Naive thymus-derived CD8-positive, alpha-beta T cell (primary cell): ENCODE measurements around the gene ZNF485. TPM values are rescaled to one million over a fixed set of nuclear protein-coding genes. Genes with fewer than 3 reads are reported as not detected.
"Not testable (repeated sequence)": the region's sequence is repeated elsewhere in the genome, so short reads cannot be mapped to it uniquely, and the experiment has no call there.

Experiments used
- ATAC-seq, 2 donors: fragments of 150-1000 bp; cut with Tn5 transposase in 1 of 2; sonication (Bioruptor Pico), chemical (Tn5 transposase) in 1 of 2; 1 replicate in 1 of 2; 2 replicates in 1 of 2; pipeline ENCODE4 v1.10.0; 2021; ENCODE audit warnings: mild to moderate bottlenecking in 2 of 2, moderate library complexity in 2 of 2
- POLR2A ChIA-PET: fragments of 350-600 bp; sonication (Branson Sonifier 250); formaldehyde crosslinking; loops from one replicate; lab custom pipeline; 2021; ENCODE audit warnings: antibody characterized with exemption; lab: Charles Lee
- DNase-seq, 10 donors: peaks; one replicate each; pipeline versions ENCODE4 v3.0.0 to v3.0.0-alpha.2; 2020 to 2022
- H3K27ac Mint-ChIP-seq, 10 donors: one replicate each; pipeline ENCODE4 v1.8.0; 2020 to 2022; ENCODE audit warnings: mild to moderate bottlenecking in 10 of 10, mixed read lengths in 10 of 10, moderate library complexity in 4 of 10, inconsistent platforms in 1 of 10
- H3K27me3 Mint-ChIP-seq, 5 donors: one replicate each; pipeline ENCODE4 v1.8.0; 2021 to 2022; ENCODE audit warnings: mixed read lengths in 5 of 5
- H3K36me3 Mint-ChIP-seq, 3 donors: one replicate each; pipeline ENCODE4 v1.8.0; 2020 to 2022; ENCODE audit warnings: mixed read lengths in 3 of 3, mild to moderate bottlenecking in 2 of 3, inconsistent platforms in 1 of 3
- H3K4me1 Mint-ChIP-seq, 4 donors: one replicate each; pipeline ENCODE4 v1.8.0; 2021 to 2022; ENCODE audit warnings: mixed read lengths in 4 of 4
- H3K4me3 Mint-ChIP-seq, 10 donors: one replicate each; pipeline ENCODE4 v1.8.0; 2020 to 2022; ENCODE audit warnings: mild to moderate bottlenecking in 10 of 10, mixed read lengths in 10 of 10, moderate library complexity in 6 of 10, inconsistent platforms in 1 of 10
- H3K9me3 Mint-ChIP-seq, 9 donors: one replicate each; pipeline ENCODE4 v1.8.0; 2020 to 2022; ENCODE audit warnings: mixed read lengths in 9 of 9, mild to moderate bottlenecking in 3 of 9, inconsistent platforms in 1 of 9, moderate library complexity in 1 of 9
- polyA plus RNA-seq, 3 donors: library from polyadenylated mRNA; unstranded; fragments of 300-500 nt; fragmentation: Illumina TruSeq; gene quantifications; one replicate each; pipeline ENCODE4 v1.2.3, GENCODE V29; 2021
- total RNA-seq, 8 experiments: library from RNA in 2 of 8; stranded (reverse) in 2 of 8; gene quantifications; one replicate each; pipeline ENCODE4 v1.2.3 and lab custom pipeline; 2021 to 2026

ZNF485 gene
- total and polyA plus RNA-seq, 5 experiments from 2014 or later = 4.5 to 12.6 (median 6.8) TPM

DNA sequence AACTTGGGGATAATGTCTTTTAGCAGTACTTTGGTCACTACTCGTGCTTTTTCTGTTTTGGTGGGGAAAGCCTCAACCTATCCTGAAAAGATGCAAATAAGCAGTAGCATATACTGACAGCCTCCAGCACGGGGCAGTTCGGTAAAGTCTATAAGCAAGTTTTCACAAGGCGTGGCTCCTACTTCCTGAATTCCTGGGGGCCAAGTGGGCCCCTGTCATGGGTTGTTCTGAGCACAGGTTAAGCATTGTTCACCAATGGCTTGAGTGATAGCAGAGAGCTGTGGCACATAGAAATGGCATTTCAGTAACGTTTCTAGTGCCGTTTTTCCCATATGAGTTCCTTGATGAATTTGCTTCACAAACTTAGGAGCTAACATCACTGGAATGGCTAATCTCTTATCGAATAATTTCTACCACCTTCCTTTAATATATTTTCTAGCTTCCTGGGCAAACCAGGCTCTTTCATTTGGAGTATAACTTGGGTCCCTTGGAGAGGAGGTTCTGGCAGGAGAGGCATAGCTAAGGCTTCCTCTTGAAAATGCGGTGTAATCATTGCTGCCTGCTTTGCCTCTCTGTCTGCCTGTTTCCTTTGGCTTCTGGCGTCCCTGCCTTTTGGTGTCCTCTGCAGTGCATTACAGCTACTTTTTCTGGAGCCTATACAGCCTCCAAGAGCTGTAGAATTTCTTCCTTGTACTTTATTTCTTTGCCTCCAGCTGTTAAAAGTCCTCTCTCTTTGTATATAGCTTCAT is 20.1 kb upstream of the ZNF485 start:
- Mint-ChIP-seq H3K4me1 (peaks cover 0 to 2% (median 0%) of the 10 kb centered on the region in 4 donors), H3K27ac (no peak overlapping the region), H3K9me3 (peaks cover 0 to 5% (median 0%) of the 10 kb centered on the region in 9 donors), H3K27me3 (peaks cover 0 to 9% (median 1%) of the 10 kb centered on the region in 5 donors), H3K36me3 (peaks cover 0 to under 1% (median 0%) of the 10 kb centered on the region in 3 donors), H3K4me3 (no peak overlapping the region)
- POLR2A ChIA-PET = no interaction called here
- DNase-seq (no peak), ATAC-seq (no peak)

DNA sequence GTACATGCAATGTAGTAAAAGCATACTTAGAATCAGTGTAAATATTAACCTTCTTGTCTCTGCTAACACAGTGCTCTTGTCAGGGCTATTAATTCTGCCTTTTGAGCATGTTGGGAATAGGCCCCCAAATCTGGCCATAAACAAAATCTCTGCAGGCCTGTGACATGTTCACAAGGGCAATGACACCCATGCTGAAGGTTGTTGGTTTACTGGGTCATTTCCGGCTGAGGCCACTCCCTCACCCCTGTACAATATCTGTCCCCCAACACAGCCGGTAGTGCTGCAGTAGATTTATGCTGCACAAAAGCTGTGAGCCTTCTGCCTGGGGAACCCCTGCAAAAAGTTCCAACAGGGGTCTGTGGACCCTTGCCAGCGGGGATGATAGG is 19.5 kb upstream of the ZNF485 start:
- H3K4me3 Mint-ChIP-seq, DNase-seq, H3K9me3 Mint-ChIP-seq, H3K27ac Mint-ChIP-seq, H3K4me1 Mint-ChIP-seq, H3K36me3 Mint-ChIP-seq, H3K27me3 Mint-ChIP-seq, ATAC-seq, POLR2A ChIA-PET: not testable (repeated sequence)

DNA sequence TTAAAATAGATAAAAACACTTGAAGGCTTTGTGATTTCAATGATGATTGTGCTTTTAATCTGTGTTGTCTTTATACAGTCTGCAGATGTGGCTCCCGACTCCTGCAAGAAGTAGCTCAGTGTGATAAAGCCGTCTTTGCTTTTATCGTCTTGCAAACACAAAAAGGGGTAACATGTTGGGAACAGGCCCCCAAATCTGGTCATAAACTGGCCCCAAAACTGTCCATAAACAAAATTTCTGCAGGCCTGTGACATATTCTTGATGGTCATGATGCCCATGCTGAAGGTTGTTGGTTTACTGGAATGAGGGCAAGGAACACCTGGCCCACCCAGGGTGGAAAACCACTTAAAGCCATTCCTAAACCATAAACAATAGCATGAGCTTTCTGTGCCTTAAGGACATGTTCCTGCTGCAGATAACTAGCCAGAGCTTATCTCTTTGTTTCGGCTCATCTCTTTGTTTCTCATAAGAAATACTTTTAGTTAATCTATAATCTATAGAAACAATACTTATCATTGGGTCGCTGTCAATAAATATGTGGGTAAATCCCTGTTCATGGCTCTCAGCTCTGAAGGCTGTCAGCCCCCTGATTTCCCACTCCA is 14.8 kb upstream of the ZNF485 start:
- Mint-ChIP-seq H3K9me3 (peaks cover 0 to 14% (median 7%) of the 10 kb centered on the region in 9 donors), H3K27ac (no peak overlapping the region), H3K4me1 (peaks cover 14 to 25% (median 23%) of the 10 kb centered on the region in 4 donors), H3K4me3 (no peak overlapping the region), H3K27me3 (peaks cover 0 to 9% (median 0%) of the 10 kb centered on the region in 5 donors), H3K36me3 (peaks cover 0 to 4% (median 3%) of the 10 kb centered on the region in 3 donors)
- DNase-seq (no peak), ATAC-seq (no peak)
- POLR2A ChIA-PET = interaction anchor here (0.9 to 1.1 kb wide), 2 partner anchors 14 to 17 kb away, joined by 3 read pairs; partner anchors contain the start of gene ZNF239

DNA sequence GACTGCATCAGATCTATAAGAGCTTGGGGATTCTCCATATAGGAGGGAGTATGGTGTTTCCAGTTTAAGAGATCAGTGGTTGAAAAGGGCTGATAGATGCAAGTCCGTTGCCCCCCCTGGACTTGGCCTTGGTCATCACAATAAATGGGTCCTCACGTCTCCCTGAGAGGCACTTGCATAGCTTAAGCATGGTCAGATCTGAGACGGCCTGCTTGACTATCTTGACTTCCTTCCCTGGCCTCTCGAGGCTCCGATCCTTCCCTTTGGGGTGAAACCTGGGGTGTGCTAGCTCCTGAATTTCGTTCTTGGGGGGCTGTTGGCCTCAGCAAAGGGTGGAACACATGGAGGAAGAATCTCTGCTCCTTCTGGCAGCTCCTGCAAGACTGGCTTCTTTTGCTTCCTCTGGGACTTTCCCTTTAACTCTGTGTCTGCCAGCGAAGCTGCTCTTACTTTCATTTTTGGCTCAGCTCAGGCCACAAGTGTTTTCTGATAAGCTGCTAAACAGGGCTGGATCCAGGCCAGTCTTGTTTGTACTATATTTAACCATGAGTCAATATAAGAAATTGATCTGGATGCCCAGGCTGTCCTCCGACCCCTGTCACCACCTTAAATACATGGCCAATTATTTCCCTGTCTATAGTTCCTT is 11.2 kb upstream of the ZNF485 start:
- POLR2A ChIA-PET = interaction anchor here (1.0 to 1.8 kb wide), 3 partner anchors 11 to 22 kb away, joined by 3 to 4 read pairs (median 3); partner anchors contain the start of gene ZNF485
- Mint-ChIP-seq H3K27me3 (no peaks in the 10 kb centered on the region), H3K36me3 (peaks cover 0 to 4% (median 3%) of the 10 kb centered on the region in 3 donors), H3K9me3 (peaks cover 0 to 14% (median 7%) of the 10 kb centered on the region in 9 donors), H3K4me3 (peak overlapping the region; percentile 65 to 91 (median 78)), H3K27ac (peak overlapping the region; percentile 23 to 95 (median 80)), H3K4me1 (peaks cover 14 to 38% (median 29%) of the 10 kb centered on the region in 4 donors)
- peak in 2 of 10 donors; percentile 20 to 37 for DNase-seq
- ATAC-seq = peak; percentile 63 to 72

DNA sequence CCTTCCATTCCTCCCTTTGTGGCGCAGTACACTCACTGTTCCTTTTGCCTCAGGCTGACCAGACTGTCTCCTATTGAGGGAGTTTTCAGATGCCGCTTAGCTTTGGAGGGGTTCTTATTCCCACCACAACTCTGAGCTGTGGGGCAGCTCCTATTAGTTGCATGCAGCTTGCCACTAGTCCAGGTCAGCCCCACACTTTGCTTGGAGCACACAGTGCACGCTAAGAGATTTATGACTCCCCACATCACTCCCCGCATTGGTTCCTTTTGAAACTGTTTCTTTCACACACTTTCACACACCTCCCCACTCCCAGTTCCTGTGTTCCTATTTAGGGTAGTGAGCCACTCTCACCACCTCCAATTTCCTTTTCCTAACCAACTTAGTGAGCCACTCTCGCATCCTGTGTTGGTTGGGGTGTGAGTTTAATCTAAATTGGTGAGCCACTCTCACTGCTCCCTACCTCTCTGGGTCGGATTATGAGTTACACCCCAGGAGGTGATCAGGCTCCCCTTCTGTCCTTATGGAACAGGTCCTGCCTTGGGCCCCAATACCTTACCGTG is 10.4 kb upstream of the ZNF485 start:
- POLR2A ChIA-PET = interaction anchor here (1.0 kb wide), 1 partner anchor 11 kb away, joined by 3 read pairs; no protein-coding TSS in a partner anchor
- Mint-ChIP-seq H3K27me3 (no peaks in the 10 kb centered on the region), H3K9me3 (peaks cover 0 to 12% (median 5%) of the 10 kb centered on the region in 9 donors), H3K27ac (peak overlapping the region in 9 of 10 donors; percentile 23 to 95 (median 78)), H3K4me1 (peaks cover 14 to 38% (median 29%) of the 10 kb centered on the region in 4 donors), H3K36me3 (peaks cover 0 to 4% (median 3%) of the 10 kb centered on the region in 3 donors), H3K4me3 (peak overlapping the region; percentile 65 to 86 (median 75))
- DNase-seq (peak in 1 of 10 donors; percentile 22), ATAC-seq (peak in 1 of 2 donors; percentile 45)

DNA sequence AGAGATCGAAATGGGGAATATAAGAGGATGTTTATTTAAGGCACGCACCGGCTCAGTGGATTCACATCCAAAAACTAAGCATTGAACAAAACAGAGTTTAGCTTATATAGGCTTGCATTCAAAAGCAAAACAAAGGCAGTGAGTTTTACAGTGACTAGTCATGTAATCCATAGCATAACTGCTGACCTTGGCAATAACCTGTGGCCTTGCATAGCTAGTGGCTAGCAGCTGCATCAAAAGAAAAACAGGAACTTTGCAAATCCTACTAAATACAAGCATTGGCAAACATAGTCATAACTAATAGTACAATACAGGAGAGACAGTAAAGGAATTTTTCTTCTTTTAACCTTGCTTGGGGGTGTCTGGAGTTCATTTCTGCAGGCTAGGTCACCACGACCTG is 9.7 kb upstream of the ZNF485 start:
- Mint-ChIP-seq H3K36me3 (peaks cover 0 to 3% (median 0%) of the 10 kb centered on the region in 3 donors), H3K4me3 (peak overlapping the region in 1 of 10 donors; percentile 81), H3K4me1 (peaks cover 14 to 38% (median 29%) of the 10 kb centered on the region in 4 donors), H3K27ac (peak overlapping the region in 5 of 10 donors; percentile 22 to 95 (median 64)), H3K27me3 (no peaks in the 10 kb centered on the region), H3K9me3 (peaks cover 0 to 13% (median 5%) of the 10 kb centered on the region in 9 donors)
- DNase-seq = no peak
- POLR2A ChIA-PET = no interaction called here
- ATAC-seq = no peak

DNA sequence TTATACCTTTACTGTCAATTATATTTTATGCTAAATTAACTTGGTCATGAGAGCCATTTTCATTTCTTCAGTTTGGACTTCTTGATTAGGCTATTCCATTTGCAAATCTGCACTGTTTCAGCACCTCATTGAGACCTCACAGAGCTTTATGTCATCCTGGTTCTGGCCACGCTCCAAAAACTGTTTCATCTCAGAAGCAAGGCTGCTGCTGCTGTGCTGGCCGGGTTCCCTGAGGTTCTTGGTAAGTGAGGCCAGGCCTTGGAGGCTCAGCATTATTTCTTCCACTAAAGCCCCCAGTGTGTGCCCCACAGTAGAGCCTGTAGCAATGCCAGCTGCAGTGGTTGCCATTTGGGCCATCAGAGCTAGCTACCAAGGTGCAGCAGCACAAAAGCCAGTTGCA is 7.8 kb upstream of the ZNF485 start:
- peaks cover 0 to 4% (median 0%) of the 10 kb centered on the region in 5 donors for H3K27me3 Mint-ChIP-seq
- peaks cover 14 to 38% (median 29%) of the 10 kb centered on the region in 4 donors for H3K4me1 Mint-ChIP-seq
- no peaks in the 10 kb centered on the region for H3K36me3 Mint-ChIP-seq
- peaks cover 0 to 6% (median 1%) of the 10 kb centered on the region in 9 donors for H3K9me3 Mint-ChIP-seq
- POLR2A ChIA-PET = no interaction called here
- no peak for ATAC-seq
- DNase-seq = no peak
- no peak overlapping the region for H3K27ac Mint-ChIP-seq
- no peak overlapping the region for H3K4me3 Mint-ChIP-seq

DNA sequence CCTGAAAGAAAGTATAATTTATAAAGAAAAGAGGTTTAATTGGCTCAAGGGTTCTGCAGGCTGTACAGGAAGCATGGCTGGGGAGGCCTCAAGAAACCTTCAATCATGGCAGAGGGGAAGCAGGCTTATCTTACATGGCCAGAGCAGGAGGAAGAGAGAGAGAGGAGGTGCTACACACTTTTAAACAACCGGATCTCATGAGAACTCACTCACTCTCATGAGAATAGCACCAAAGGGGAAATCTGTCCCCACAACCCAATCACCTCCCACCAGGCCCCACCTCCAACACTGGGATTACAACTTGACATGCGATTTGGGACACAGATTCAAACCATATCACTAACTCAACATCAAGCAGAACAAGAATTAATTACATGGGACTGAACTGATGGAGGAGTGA is 6.9 kb upstream of the ZNF485 start:
- Mint-ChIP-seq H3K4me3 (no peak overlapping the region), H3K27me3 (peaks cover 0 to 4% (median 0%) of the 10 kb centered on the region in 5 donors), H3K36me3 (no peaks in the 10 kb centered on the region), H3K4me1 (peaks cover 12 to 34% (median 26%) of the 10 kb centered on the region in 4 donors), H3K27ac (peak overlapping the region in 1 of 10 donors; percentile 42), H3K9me3 (peaks cover 0 to 6% (median 0%) of the 10 kb centered on the region in 9 donors)
- POLR2A ChIA-PET = interaction anchor here (0.6 kb wide), 1 partner anchor 48 kb away, joined by 4 read pairs; no protein-coding TSS in a partner anchor
- DNase-seq = no peak
- no peak for ATAC-seq

DNA sequence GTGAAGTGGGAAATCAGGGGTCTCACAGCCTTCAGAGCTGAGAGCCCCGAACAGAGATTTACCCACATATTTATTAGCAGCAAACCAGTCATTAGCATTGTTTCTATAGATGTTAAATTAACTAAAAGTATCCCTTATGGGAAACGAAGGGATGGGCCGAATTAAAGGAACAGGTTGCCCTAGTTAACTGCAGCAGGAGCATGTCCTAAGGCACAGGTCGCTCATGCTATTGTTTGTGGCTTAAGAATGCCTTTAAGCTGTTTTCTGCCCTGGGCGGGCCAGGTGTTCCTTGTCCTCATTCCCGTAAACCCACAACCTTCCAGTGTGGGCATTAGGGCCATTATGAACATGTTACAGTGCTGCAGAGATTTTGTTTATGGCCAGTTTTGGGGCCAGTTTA is 4.7 kb upstream of the ZNF485 start:
- POLR2A ChIA-PET, H3K9me3 Mint-ChIP-seq, H3K36me3 Mint-ChIP-seq, H3K4me3 Mint-ChIP-seq, DNase-seq, H3K27me3 Mint-ChIP-seq, ATAC-seq, H3K27ac Mint-ChIP-seq: not testable (repeated sequence)
- peaks cover 5 to 17% (median 12%) of the 10 kb centered on the region in 4 donors for H3K4me1 Mint-ChIP-seq

DNA sequence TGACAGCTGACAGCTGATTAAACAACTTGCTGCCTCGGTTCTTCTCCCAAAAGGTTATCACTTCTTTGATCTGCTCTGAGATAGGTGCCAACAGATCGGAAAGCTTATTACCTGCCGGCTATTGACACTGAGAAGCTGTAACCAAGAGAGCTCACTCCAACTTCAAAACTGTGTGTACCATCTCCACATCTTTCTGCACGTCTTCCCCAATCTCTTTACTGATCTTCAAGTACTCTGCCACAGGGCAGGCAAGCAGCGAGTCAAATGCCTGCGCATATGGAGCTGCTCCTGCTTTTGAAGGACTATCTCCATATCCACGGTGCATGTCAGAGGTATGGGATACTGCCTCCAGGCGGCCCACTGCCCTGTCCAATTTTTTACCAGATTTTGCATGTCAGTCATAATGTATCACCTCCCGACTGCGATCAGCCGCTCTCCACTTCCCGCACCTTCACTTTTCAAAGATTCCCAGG is 352 bp upstream of the ZNF485 start:
- POLR2A ChIA-PET = interaction anchor here (1.0 to 2.2 kb wide), 4 partner anchors 12 to 43 kb away, joined by 3 to 10 read pairs (median 4); partner anchors contain the start of gene ZNF32
- H3K27me3 Mint-ChIP-seq = peaks cover 0 to 4% (median 0%) of the 10 kb centered on the region in 5 donors
- H3K36me3 Mint-ChIP-seq = peaks cover 10 to 23% (median 22%) of the 10 kb centered on the region in 3 donors

DNA sequence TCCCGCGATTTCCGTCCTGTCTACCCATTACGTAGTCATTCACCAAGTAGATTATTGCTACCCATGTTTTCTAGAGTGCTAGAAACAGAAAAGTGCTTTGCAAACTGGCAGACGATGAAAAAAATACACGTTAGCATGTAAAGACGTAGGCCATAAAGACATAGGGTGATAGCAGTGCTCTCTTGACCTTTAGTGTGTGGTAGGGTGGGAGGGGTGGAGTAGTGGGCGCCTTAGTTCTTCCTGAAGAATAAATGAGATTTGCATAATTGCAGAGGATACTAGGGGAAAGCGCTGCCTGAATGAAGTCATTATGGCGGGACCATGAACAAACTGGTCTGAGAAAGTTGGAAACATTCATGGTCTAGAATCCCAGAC is 948 bp downstream of the ZNF485 start:
- peaks cover 0 to 7% (median 4%) of the 10 kb centered on the region in 9 donors for H3K9me3 Mint-ChIP-seq

More for the DNA sequence above, 352 bp upstream of the ZNF485 start:
- ATAC-seq = no peak
- Mint-ChIP-seq H3K4me1 (peaks cover 17 to 38% (median 34%) of the 10 kb centered on the region in 4 donors), H3K27ac (peak overlapping the region; percentile 37 to 94 (median 80)), H3K9me3 (peaks cover 0 to 5% (median 0%) of the 10 kb centered on the region in 9 donors), H3K4me3 (peak overlapping the region; percentile 76 to 90 (median 85))
- peak in 1 of 10 donors; percentile 8 for DNase-seq

More for the DNA sequence above, 948 bp downstream of the ZNF485 start:
- H3K4me1 Mint-ChIP-seq = peaks cover 17 to 38% (median 34%) of the 10 kb centered on the region in 4 donors
- POLR2A ChIA-PET = interaction anchor here (0.9 to 2.2 kb wide), 4 partner anchors 12 to 42 kb away, joined by 3 to 10 read pairs (median 6); partner anchors contain the start of genes ZNF239 and ZNF32
- peak overlapping the region; percentile 76 to 90 (median 85) for H3K4me3 Mint-ChIP-seq
- H3K36me3 Mint-ChIP-seq = peaks cover 14 to 34% (median 34%) of the 10 kb centered on the region in 3 donors
- DNase-seq = no peak
- ATAC-seq = no peak
- peak overlapping the region; percentile 39 to 90 (median 84) for H3K27ac Mint-ChIP-seq
- peaks cover 0 to under 1% (median 0%) of the 10 kb centered on the region in 5 donors for H3K27me3 Mint-ChIP-seq
